ENCODE measurements around the gene MDM2. TPM values are rescaled to one million over a fixed set of nuclear protein-coding genes. Genes with fewer than 3 reads are reported as not detected.
A peak's percentile ranks its signal among the peaks of the same experiment; 100 is the strongest.

MDM2 gene
- total RNA-seq, 1 donor from 2014 or later, result 37.3 TPM

DNA sequence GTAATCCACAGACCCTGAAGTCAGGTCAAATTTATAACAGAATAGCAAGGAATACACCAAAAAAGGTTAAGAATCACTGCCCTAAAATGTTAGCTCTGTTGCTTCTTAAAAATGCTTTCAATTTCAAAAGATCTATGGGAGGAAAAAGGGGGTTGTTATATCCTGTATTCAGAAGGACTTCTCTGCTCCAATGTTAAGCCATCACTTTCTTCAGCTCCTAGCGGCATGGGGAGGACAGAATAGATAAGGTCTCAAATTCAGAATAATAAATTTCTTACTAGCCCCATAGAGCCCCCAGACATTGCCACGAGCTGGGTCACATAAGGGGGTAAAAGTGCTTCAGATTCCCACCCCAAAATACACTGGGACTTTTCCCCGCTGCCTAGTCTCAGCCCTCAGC is 75.2 kb downstream of the MDM2 start:
- no peak for ATAC-seq
- intact Hi-C loops (cut with DNase I), result no loop called here

DNA sequence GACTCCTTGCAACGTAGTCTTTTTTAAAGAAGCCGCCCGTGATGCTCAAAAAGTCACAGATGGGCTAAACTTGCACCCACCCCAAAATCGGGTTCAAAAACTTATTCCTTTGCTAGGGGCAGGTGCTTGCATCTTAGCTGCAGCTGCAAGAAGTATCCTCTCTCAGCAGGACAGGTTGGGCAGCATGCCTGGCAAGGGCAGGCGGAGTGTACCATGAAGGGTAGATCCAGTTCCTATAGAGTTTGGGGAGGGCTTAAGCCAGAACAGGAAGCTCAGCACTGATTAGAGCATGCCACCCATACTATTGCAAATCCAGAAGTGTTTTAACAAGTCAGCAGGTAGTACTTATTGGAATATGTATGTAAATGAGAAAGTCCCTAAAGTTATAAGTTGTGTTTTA is 76.3 kb downstream of the MDM2 start:
- ATAC-seq (no peak), DNase-seq (ENCODE audit: missing footprints) (no peak)
- intact Hi-C loops (cut with DNase I), result no loop called here

More for the DNA sequence above, 75.2 kb downstream of the MDM2 start:
- no peak for DNase-seq (ENCODE audit: missing footprints)

GRCh38 chr12:68885381-68885780 is 77.4 kb downstream of the MDM2 start:
- intact Hi-C loops (cut with DNase I), result no loop called here
- DNase-seq (ENCODE audit: missing footprints) (no peak), ATAC-seq (no peak)

DNA sequence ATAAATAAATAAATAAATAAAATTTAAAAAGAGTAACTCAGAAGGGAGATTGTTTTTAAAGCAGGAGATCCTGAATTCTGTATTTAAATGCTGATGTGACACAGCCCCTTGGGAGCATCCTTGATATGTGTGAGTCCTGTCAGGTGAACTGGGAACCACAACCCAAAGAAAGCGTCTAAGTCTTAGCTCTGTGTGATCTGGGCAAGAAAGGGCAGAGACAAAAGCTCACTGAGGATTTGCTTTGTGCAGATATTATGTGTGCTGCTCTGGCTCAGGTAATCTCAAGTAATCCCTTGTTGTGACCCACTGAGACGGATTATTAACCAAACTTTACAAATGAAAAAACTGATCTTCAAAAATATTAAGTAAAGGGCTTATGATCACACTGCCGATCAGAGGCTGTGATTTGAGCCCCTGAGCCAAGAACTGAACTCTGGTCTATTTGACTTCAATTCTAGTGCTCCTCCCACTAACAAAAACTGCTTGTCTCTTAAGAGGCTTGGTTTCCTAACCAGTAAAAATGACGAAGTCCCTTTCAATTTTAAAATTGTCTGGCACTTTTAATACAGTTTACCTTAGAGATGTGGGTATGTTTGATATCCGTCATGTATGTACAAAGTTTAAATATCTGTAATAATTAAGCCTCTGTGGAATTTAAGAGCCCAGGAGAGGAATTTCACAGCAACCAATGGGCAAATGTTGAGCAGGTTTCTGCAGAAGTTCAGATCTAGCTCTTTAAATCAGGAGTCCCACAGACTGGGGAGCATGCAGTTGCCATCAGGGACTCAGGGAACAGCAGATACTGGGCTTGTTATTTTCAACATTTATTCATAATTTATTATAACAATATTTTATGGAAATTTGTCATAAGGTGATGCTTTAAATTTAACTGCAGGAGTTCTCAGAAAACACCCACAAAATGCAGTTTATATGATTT is 78.9 kb downstream of the MDM2 start:
- ATAC-seq (no peak), DNase-seq (ENCODE audit: missing footprints) (no peak)
- intact Hi-C loops (cut with DNase I), result no loop called here

GRCh38 chr12:68887641-68888040 is 79.7 kb downstream of the MDM2 start:
- ATAC-seq, result no peak
- intact Hi-C loops (cut with DNase I), result no loop called here
- no peak for DNase-seq (ENCODE audit: missing footprints)

DNA sequence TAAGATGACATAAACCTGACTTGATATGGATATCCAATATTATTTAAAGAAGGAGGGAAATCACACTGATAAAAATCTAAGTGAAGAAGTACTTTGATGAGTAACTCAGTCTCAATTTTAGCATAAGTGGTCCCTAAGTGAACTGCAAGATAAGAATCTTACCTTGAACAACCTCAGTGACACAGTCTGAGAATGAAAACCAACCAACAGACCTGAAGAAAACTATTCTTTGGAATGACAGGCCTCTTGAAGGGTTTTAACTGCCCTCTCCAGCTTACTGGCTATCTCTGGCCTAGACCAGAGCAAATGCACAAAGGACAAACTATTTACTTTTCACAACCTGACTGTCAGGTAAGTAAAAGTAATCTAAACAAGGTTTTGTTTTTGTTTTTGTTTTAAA is 80.3 kb downstream of the MDM2 start:
- intact Hi-C loops (cut with DNase I), result no loop called here
- ATAC-seq, result no peak
- no peak for DNase-seq (ENCODE audit: missing footprints)

GRCh38 chr12:68890701-68891113 is 82.7 kb downstream of the MDM2 start:
- ATAC-seq (peak; percentile 74), DNase-seq (ENCODE audit: missing footprints) (no peak)
- intact Hi-C loops (cut with DNase I), result no loop called here

DNA sequence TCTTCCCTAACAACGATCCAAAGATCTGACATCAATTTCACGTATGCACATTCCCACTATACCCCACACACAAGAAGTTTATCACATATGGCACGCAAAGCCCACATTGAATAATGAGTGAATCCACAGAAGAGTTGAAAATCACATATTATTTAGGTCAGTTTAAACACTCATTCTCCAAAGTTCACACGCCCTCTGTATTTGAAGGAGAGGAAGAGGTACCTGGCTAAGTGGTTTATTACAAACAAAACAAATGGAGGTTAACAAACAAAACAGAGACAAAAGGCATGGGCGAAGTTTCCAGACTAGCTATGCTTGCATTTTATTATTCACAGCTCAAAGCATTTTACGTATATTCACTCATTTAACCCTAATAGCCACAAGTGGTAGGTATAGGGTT is 83.2 kb downstream of the MDM2 start:
- no peak for ATAC-seq
- intact Hi-C loops (cut with DNase I), result no loop called here
- no peak for DNase-seq (ENCODE audit: missing footprints)

DNA sequence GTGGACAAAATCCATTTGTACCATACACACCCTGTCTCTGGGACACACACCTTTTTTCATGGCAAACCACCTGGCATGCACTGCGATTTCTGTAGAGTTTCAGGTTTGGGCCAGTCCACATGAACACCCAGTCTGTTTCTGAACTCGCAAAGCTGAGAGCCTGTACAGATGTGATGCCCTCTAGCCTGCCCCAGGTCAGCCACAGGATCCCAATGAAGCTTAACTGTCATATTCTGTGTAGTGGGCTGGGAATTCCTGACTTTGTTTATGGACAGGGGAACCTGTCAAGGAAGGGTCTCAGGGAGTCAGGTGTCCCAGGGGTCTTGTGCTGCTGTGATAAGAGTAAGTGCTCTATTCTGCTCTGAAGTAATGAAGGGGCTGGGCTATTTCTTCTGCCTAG is 85.2 kb downstream of the MDM2 start:
- no peak for ATAC-seq
- no peak for DNase-seq (ENCODE audit: missing footprints)
- intact Hi-C loops (cut with DNase I), result no loop called here

- ATAC-seq (no peak), DNase-seq (ENCODE audit: missing footprints) (no peak)
- intact Hi-C loops (cut with DNase I), result no loop called here
Measured at GRCh38 chr12:68893741-68894140, 85.8 kb downstream of the MDM2 start.

DNA sequence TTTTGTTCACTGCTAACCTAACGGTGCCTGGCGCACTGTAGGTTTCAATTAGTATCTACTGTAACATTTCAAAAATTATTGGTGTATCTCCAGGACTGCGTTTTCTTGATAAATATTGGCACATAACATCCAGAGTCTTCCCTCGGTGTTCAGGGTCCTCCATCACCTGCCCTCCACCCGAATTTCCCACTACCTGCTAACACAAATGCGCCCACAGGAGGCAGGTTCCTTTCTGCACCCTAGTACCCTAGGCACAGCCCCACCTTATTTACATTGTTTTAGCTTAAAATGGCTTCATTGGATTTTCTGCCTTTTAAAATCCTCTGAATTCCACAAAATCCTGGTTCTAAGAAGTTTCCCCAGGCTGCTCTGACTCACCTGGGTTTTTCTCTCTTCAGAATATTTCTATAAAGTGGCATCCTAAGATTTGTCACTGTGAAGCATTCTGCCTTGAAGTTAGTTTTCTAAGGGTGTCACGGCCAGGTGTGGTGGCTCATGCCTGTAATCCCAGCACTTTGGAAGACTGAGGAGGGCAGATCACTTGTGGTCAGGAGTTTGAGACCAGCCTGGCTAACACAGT is 86.4 kb downstream of the MDM2 start:
- DNase-seq (ENCODE audit: missing footprints) (no peak), ATAC-seq (no peak)
- intact Hi-C loops (cut with DNase I), result no loop called here

DNA sequence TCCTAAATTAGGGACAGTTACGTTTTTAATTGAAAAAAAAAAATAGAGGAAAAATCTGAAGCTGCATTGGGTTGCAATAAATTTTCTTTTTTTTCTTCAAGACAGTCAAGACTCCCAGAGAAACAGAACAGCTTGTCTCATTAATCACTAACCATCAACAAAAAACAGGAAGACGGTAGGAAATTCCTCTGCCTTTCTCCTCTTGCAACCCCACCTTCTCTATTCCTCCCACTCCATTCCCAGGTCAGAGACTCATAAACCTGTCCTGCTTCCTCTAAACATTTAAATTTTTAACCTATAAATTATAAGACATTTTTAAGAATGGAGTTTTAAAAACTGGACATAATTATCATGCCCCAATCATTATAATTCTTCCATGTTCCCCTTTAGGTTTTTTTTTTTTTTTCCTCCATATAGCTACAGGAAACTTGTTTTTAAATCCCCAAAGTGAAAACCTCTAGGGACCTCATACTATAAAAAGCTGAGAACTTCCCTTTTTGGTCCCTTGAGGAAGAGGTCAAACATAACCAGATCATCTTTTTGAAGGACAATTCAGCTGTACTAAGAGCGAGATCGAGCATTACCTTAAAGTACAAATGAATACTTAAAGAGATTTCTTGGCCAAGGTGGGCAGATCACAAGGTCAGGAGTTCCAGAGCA is 89.0 kb downstream of the MDM2 start:
- no peak for DNase-seq (ENCODE audit: missing footprints)
- ATAC-seq, result peak; percentile 34
- intact Hi-C loops (cut with DNase I), result no loop called here

GRCh38 chr12:68899251-68899771 is 91.3 kb downstream of the MDM2 start:
- ATAC-seq (no peak), DNase-seq (ENCODE audit: missing footprints) (no peak)
- intact Hi-C loops (cut with DNase I), result no loop called here

DNA sequence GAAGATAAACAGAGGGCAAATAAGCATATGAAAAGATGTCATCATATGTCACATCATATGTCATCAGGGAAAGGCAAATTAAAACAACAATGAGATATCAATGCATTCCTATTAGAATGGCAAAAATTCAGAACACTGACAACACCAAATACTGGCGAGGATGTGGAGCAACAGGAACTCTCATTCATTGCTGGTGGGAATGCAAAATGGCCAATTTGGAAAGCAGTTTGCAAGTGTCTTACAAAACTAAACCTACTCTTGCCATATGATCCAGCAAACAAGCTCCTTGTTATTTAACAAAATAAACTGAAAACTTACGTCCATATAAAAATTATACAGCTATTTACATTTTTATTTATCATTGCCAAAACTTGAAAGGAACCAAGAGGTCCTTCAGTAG is 92.3 kb downstream of the MDM2 start:
- DNase-seq (ENCODE audit: missing footprints) (no peak), ATAC-seq (no peak)
- intact Hi-C loops (cut with DNase I), result no loop called here

Other genes starting within 250 kb of the MDM2 start
- 51.8 TPM for gene RAP1B, start 197.3 kb upstream of the MDM2 start, total RNA-seq
- gene NUP107, start 121.2 kb upstream of the MDM2 start, total RNA-seq, result 19.1 TPM
- gene SLC35E3, start 62.0 kb upstream of the MDM2 start, total RNA-seq, result 4.2 TPM
- 7.5 TPM for gene CPM, start 125.0 kb downstream of the MDM2 start, total RNA-seq

Measured in Right ventricle myocardium inferior (tissue), 1 donor.